Stomach smooth muscle (tissue), 2 donors: Measurements from ENCODE around the gene ADGRD1.
A peak's percentile ranks its signal among the peaks of the same experiment; 100 is the strongest.

ENCODE experiments used
- H3K27ac ChIP-seq: one replicate; pipeline ENCODE4 v1.7.0; 2013; ENCODE audit warnings: mild to moderate bottlenecking, low read length, inconsistent platforms
- H3K27me3 ChIP-seq, 2 donors: one replicate each; pipeline ENCODE4 v1.7.0; 2013; ENCODE audit warnings: low read length in 2 of 2; ENCODE audit not compliant: insufficient read depth in 2 of 2, control insufficient read depth in 1 of 2
- H3K36me3 ChIP-seq, 2 donors: one replicate each; pipeline ENCODE4 v1.7.0; 2013; ENCODE audit warnings: low read length in 2 of 2; ENCODE audit not compliant: control insufficient read depth in 2 of 2, insufficient read depth in 2 of 2
- H3K4me1 ChIP-seq: one replicate; pipeline ENCODE4 v1.7.0; 2013; ENCODE audit warnings: low read length; ENCODE audit not compliant: control insufficient read depth, insufficient read depth
- H3K4me3 ChIP-seq, 2 donors: one replicate each; pipeline ENCODE4 v1.7.0; 2013; ENCODE audit warnings: low read length in 2 of 2
- H3K9ac ChIP-seq, 2 donors: one replicate each; pipeline ENCODE4 v1.7.0; 2013; ENCODE audit warnings: low read length in 2 of 2, mild to moderate bottlenecking in 1 of 2
- H3K9me3 ChIP-seq, 2 donors: one replicate each; pipeline ENCODE4 v1.7.0; 2013; ENCODE audit warnings: low read length in 2 of 2; ENCODE audit not compliant: control insufficient read depth in 2 of 2
- donor health status: healthy.
- donor health status: Pancreatic carcinoma.

The ADGRD1 gene

GRCh38 chr12:131006036-131006735 lies 52.5 kb downstream of the ADGRD1 start:
- peaks cover 0 to 4% of the 10 kb centered on the region in 2 donors for H3K36me3 ChIP-seq
- no peak overlapping the region for H3K27ac ChIP-seq

DNA sequence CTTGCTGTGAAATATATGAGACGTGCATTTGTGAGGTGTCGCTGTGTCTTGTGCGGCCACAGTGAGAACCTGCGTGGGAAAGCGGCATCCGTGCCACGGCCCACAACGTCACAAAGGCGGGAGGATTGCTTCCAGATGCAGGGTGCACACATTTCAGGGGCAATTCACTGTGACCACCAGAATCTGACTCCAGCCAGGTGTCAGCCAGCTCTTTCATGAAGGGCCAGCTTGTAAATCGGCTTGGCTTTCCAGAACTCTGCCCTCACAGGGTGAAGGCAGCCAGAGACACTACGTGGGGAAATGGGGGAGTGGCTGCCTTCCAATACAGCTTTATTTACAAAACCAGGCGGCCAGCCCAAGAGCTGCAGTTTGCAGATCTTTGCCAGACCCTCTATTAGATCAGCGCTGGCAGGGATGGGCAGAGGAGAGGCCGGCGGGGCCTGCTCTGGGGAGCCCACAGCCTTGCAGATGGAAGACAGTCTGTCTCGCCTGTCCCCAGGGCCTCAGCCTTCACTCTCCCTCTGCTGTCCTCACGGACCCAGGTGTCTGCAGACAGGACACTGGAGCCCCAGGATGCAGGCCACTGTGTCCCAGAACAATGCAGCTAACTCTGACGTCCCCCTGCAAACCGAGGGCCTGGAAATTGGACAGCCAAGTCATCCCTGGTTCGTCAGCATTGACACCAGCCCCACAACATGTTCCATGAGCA lies 53.5 kb downstream of the ADGRD1 start:
- peak overlapping the region; percentile 88 for H3K27ac ChIP-seq
- peaks cover 0 to 4% of the 10 kb centered on the region in 2 donors for H3K36me3 ChIP-seq
- H3K9ac ChIP-seq: peak overlapping the region; percentile 29 to 58
- H3K9me3 ChIP-seq: no peaks in the 10 kb centered on the region
- H3K4me1 ChIP-seq: peaks cover 73% of the 10 kb centered on the region
- H3K4me3 ChIP-seq: peak overlapping the region; percentile 46 to 55
- H3K27me3 ChIP-seq: no peaks in the 10 kb centered on the region

More at GRCh38 chr12:131006036-131006735, 52.5 kb downstream of the ADGRD1 start:
- Histone ChIP-seq H3K9ac (peak overlapping the region in 1 of 2 donors; percentile 13), H3K9me3 (no peaks in the 10 kb centered on the region), H3K27me3 (no peaks in the 10 kb centered on the region), H3K4me1 (peaks cover 67% of the 10 kb centered on the region), H3K4me3 (no peak overlapping the region)

GRCh38 chr12:131007740-131008117 lies 54.0 kb downstream of the ADGRD1 start:
- H3K36me3 ChIP-seq: peaks cover 0 to 4% of the 10 kb centered on the region in 2 donors
- peak overlapping the region in 1 of 2 donors; percentile 55 for H3K4me3 ChIP-seq
- no peaks in the 10 kb centered on the region for H3K9me3 ChIP-seq
- no peaks in the 10 kb centered on the region for H3K27me3 ChIP-seq
- H3K4me1 ChIP-seq: peaks cover 73% of the 10 kb centered on the region
- peak overlapping the region; percentile 42 to 55 for H3K9ac ChIP-seq
- peak overlapping the region; percentile 88 for H3K27ac ChIP-seq

DNA sequence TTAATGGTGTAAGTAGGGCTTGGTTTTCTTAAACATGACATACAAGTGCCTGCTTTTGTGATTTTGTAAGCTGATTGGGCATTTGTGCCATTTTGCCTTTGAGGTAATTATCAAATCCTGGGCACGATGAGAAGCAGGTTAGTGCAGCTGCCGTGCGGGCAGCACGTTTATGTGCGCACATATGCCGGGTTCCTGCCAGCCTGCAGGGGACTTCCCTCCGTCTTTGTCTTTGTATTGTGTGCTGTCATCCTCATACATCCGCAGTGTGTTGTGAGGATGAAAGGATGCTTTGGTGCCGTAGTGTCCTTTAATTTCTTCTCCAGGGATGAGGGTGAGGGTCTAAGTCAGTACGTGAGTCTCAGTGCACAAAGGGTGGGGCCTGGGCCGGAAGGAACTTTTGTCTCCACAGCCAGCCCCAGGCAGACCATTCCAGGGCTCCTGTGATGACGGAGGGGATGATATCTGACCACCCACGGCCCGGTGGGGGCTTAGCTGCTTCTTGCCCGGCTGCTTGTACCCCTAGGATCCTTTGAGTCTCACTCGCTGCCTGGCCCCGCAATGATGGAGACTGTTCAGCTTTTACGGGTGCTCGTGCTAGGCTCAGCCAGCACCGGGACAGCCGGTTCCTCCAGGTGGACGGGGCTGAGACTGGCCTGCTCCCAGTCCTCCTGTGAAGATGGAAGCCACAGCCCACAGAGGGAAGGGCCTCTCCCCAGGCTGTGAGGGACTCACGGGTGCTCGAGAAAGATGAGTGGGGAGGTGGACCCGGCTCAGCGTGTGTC lies 54.6 kb downstream of the ADGRD1 start:
- H3K36me3 ChIP-seq: peaks cover 0 to 4% of the 10 kb centered on the region in 2 donors
- peak overlapping the region; percentile 42 to 55 for H3K9ac ChIP-seq
- peaks cover 69% of the 10 kb centered on the region for H3K4me1 ChIP-seq
- H3K27me3 ChIP-seq: no peaks in the 10 kb centered on the region
- peak overlapping the region in 1 of 2 donors; percentile 10 for H3K4me3 ChIP-seq
- H3K9me3 ChIP-seq: no peaks in the 10 kb centered on the region
- H3K27ac ChIP-seq: peak overlapping the region; percentile 88

DNA sequence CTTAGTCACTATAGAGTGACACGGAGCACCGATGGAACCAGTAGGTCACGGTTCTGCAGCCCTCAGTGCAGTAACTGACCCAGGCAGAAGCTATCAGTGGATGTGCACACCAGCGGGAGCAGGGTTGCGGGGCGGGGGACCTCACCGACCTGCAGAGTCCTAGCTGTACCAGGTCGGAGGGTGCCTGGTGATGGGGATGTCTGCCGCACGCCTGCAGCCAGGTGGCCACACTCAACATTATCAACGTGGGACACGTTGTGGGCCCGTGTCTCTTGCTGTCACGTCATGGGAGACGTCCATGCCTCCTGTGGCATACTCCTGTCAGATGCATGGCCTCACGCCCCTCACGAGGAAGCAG lies 55.2 kb downstream of the ADGRD1 start:
- Histone ChIP-seq H3K27ac (peak overlapping the region; percentile 88), H3K36me3 (peaks cover 0 to 4% of the 10 kb centered on the region in 2 donors), H3K9me3 (no peaks in the 10 kb centered on the region), H3K27me3 (no peaks in the 10 kb centered on the region), H3K4me3 (no peak overlapping the region), H3K4me1 (peaks cover 69% of the 10 kb centered on the region), H3K9ac (peak overlapping the region in 1 of 2 donors; percentile 55)

GRCh38 chr12:131009595-131010395 lies 56.1 kb downstream of the ADGRD1 start:
- Histone ChIP-seq H3K9ac (no peak overlapping the region), H3K9me3 (no peaks in the 10 kb centered on the region), H3K4me3 (no peak overlapping the region), H3K36me3 (peaks cover 4 to 10% of the 10 kb centered on the region in 2 donors), H3K27me3 (no peaks in the 10 kb centered on the region), H3K27ac (peak overlapping the region; percentile 11), H3K4me1 (peaks cover 69% of the 10 kb centered on the region)

GRCh38 chr12:131010396-131011131 lies 56.9 kb downstream of the ADGRD1 start:
- Histone ChIP-seq H3K4me3 (no peak overlapping the region), H3K27me3 (no peaks in the 10 kb centered on the region), H3K4me1 (peaks cover 69% of the 10 kb centered on the region), H3K36me3 (peaks cover 4 to 10% of the 10 kb centered on the region in 2 donors), H3K27ac (peak overlapping the region; percentile 11), H3K9me3 (no peaks in the 10 kb centered on the region), H3K9ac (no peak overlapping the region)

GRCh38 chr12:131011165-131012079 lies 57.7 kb downstream of the ADGRD1 start:
- Histone ChIP-seq H3K27me3 (no peaks in the 10 kb centered on the region), H3K9ac (no peak overlapping the region), H3K36me3 (peaks cover 4 to 17% of the 10 kb centered on the region in 2 donors), H3K4me3 (no peak overlapping the region), H3K4me1 (peaks cover 63% of the 10 kb centered on the region), H3K27ac (peak overlapping the region; percentile 53), H3K9me3 (no peaks in the 10 kb centered on the region)
